ENCODE results near the gene ATL3.

ATL3 gene

GRCh38 chr11:63670433-63671321, 499 bp downstream of the ATL3 start:
- no peaks in the 10 kb centered on the region for H3K9me3 ChIP-seq (ENCODE audit: insufficient read depth, low read length)
- H4K20me1 ChIP-seq (ENCODE audit: insufficient read depth, low read length), result no peaks in the 10 kb centered on the region
- H3K9ac ChIP-seq (ENCODE audit: low read length), result peak overlapping the region; percentile 66
- peak overlapping the region; percentile 33 for H3K4me2 ChIP-seq (ENCODE audit: low read length)
- H3K27me3 ChIP-seq (ENCODE audit: low read depth, low read length), result peaks cover 6% of the 10 kb centered on the region; the same call in 1 of the 2 replicates
- H3K4me3 ChIP-seq (ENCODE audit: low read length), result peak overlapping the region; percentile 72
- no peak for TF ChIP-seq EZH2phosphoT487 (IDR thresholded peaks at IDR 0.05; ENCODE audit: low read depth)
- peak; percentile 26; the same call in 1 of the 2 replicates for TF ChIP-seq CTCF (IDR thresholded peaks at IDR 0.05; ENCODE audit: low read depth, low read length)
- H3K27ac ChIP-seq (ENCODE audit: low read length), result no peak overlapping the region
- H3K79me2 ChIP-seq (ENCODE audit: low read length), result peaks cover 10% of the 10 kb centered on the region; the same call in 1 of the 2 replicates
- H3K4me1 ChIP-seq (ENCODE audit: low read length), result no peaks in the 10 kb centered on the region
- no peaks in the 10 kb centered on the region for H3K36me3 ChIP-seq (replicated peaks; ENCODE audit: low read depth, low read length)
- H2AFZ ChIP-seq (ENCODE audit: low read depth, low read length), result peak overlapping the region; percentile 12; the same call in 1 of the 2 replicates

GRCh38 chr11:63670096-63670432, 1.1 kb downstream of the ATL3 start:
- peak overlapping the region; percentile 72 for H3K4me3 ChIP-seq (ENCODE audit: low read length)
- no peaks in the 10 kb centered on the region for H3K4me1 ChIP-seq (ENCODE audit: low read length)
- peak overlapping the region; percentile 33 for H3K4me2 ChIP-seq (ENCODE audit: low read length)
- H3K9ac ChIP-seq (ENCODE audit: low read length), result peak overlapping the region; percentile 66; the same call in 1 of the 2 replicates
- no peak overlapping the region for H3K27ac ChIP-seq (ENCODE audit: low read length)
- no peak for TF ChIP-seq EZH2phosphoT487 (IDR thresholded peaks at IDR 0.05; ENCODE audit: low read depth)
- TF ChIP-seq CTCF (IDR thresholded peaks at IDR 0.05; ENCODE audit: low read depth, low read length), result no peak
- H3K27me3 ChIP-seq (ENCODE audit: low read depth, low read length), result peaks cover 6% of the 10 kb centered on the region; the same call in 1 of the 2 replicates
- H3K79me2 ChIP-seq (ENCODE audit: low read length), result peaks cover 10% of the 10 kb centered on the region; the same call in 1 of the 2 replicates
- H4K20me1 ChIP-seq (ENCODE audit: insufficient read depth, low read length), result no peaks in the 10 kb centered on the region
- no peaks in the 10 kb centered on the region for H3K9me3 ChIP-seq (ENCODE audit: insufficient read depth, low read length)
- H2AFZ ChIP-seq (ENCODE audit: low read depth, low read length), result peak overlapping the region; percentile 12; the same call in 1 of the 2 replicates
- H3K36me3 ChIP-seq (replicated peaks; ENCODE audit: low read depth, low read length), result no peaks in the 10 kb centered on the region

DNA sequence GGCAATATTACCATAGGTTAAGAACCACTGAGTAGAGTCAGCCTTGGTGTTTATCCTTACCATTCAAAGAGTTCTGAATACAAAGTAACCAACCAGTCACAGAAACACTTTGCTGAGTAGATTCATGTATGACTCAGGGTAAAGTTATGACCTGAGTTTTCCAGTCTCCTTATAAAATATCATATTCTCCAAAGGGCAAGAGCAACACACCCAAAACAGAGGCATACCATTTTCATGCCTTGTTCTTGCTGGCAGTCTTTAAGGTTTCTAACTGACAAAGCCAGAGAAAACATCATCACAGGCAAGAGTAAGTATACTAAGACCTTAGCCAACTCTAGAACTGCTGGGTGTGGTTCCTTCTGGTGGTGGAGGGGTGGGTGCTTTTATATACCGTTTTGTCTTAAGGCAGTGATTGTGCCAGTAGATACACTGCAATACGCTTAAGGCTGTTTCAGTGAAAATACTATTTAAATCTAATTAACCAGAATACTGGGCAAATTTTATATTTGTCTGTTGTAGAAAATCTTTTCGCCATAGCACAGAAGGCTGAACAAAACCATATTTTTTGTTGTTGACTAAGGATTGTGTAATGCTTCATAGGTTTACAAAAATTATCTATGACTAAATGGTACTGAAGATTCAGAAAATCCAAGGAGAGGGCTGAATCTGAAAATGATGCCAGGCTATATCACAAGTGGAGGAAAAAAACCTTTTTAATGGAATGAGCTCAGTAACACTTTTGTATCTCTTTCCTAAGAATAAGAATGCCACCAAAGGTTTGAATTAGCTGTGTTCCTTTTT, 3.0 kb downstream of the ATL3 start:
- H3K36me3 ChIP-seq (replicated peaks; ENCODE audit: low read depth, low read length), result no peaks in the 10 kb centered on the region
- no peak overlapping the region for H3K4me2 ChIP-seq (ENCODE audit: low read length)
- no peak overlapping the region for H3K4me3 ChIP-seq (ENCODE audit: low read length)
- TF ChIP-seq CTCF (IDR thresholded peaks at IDR 0.05; ENCODE audit: low read depth, low read length), result no peak
- TF ChIP-seq EZH2phosphoT487 (IDR thresholded peaks at IDR 0.05; ENCODE audit: low read depth), result no peak
- H3K9ac ChIP-seq (ENCODE audit: low read length), result no peak overlapping the region
- no peaks in the 10 kb centered on the region for H3K4me1 ChIP-seq (ENCODE audit: low read length)
- H4K20me1 ChIP-seq (ENCODE audit: insufficient read depth, low read length), result no peaks in the 10 kb centered on the region
- H3K9me3 ChIP-seq (ENCODE audit: insufficient read depth, low read length), result no peaks in the 10 kb centered on the region
- H3K79me2 ChIP-seq (ENCODE audit: low read length), result peaks cover 10% of the 10 kb centered on the region; the same call in 1 of the 2 replicates
- no peak overlapping the region for H3K27ac ChIP-seq (ENCODE audit: low read length)
- peaks cover under 1% of the 10 kb centered on the region; the same call in 1 of the 2 replicates for H3K27me3 ChIP-seq (ENCODE audit: low read depth, low read length)
- no peak overlapping the region for H2AFZ ChIP-seq (ENCODE audit: low read depth, low read length)

GRCh38 chr11:63666874-63667273, 4.3 kb downstream of the ATL3 start:
- Histone ChIP-seq H3K4me3 (ENCODE audit: low read length) (no peak overlapping the region), H3K4me1 (ENCODE audit: low read length) (no peaks in the 10 kb centered on the region), H3K27me3 (ENCODE audit: low read depth, low read length) (no peaks in the 10 kb centered on the region), H3K9ac (ENCODE audit: low read length) (no peak overlapping the region), H3K9me3 (ENCODE audit: insufficient read depth, low read length) (no peaks in the 10 kb centered on the region), H3K36me3 (replicated peaks; ENCODE audit: low read depth, low read length) (no peaks in the 10 kb centered on the region), H2AFZ (ENCODE audit: low read depth, low read length) (no peak overlapping the region), H4K20me1 (ENCODE audit: insufficient read depth, low read length) (no peaks in the 10 kb centered on the region), H3K27ac (ENCODE audit: low read length) (no peak overlapping the region), H3K4me2 (ENCODE audit: low read length) (no peak overlapping the region), H3K79me2 (ENCODE audit: low read length) (peaks cover 10% of the 10 kb centered on the region; the same call in 1 of the 2 replicates)
- TF ChIP-seq CTCF (IDR thresholded peaks at IDR 0.05; ENCODE audit: low read depth, low read length) (no peak), EZH2phosphoT487 (IDR thresholded peaks at IDR 0.05; ENCODE audit: low read depth) (no peak)

All from OCI-LY3 (cell line).